GF-D8 (cell line): ENCODE results near the gene CALML3.
"Not testable (repeated sequence)": the region's sequence is repeated elsewhere in the genome, so short reads cannot be mapped to it uniquely, and the experiment has no call there.

ENCODE experiments used
- DNase-seq: peaks from one replicate; lab custom pipeline; 2025; lab: John Stamatoyannopoulos, UW

The CALML3 gene

GRCh38 chr10:5557040-5557721, 32.4 kb downstream of the CALML3 start:
- DNase-seq = no peak

- no peak for DNase-seq
These were observed 33.3 kb downstream of the CALML3 start for GRCh38 chr10:5557799-5558771.

- not testable (repeated sequence) for DNase-seq
These were observed 34.3 kb downstream of the CALML3 start for GRCh38 chr10:5559022-5559421.

GRCh38 chr10:5559642-5560141, 34.9 kb downstream of the CALML3 start:
- no peak for DNase-seq

- no peak for DNase-seq
These were observed 35.5 kb downstream of the CALML3 start for GRCh38 chr10:5560142-5560816.

GRCh38 chr10:5560817-5561703, 36.3 kb downstream of the CALML3 start:
- DNase-seq = no peak

GRCh38 chr10:5561704-5562645, 37.2 kb downstream of the CALML3 start:
- no peak for DNase-seq

- DNase-seq = no peak
These were observed 38.7 kb downstream of the CALML3 start for GRCh38 chr10:5563321-5563961.

GRCh38 chr10:5563991-5564536, 39.3 kb downstream of the CALML3 start:
- no peak for DNase-seq

- no peak for DNase-seq
These were observed 39.9 kb downstream of the CALML3 start for GRCh38 chr10:5564537-5565204.

- no peak for DNase-seq
These were observed 40.4 kb downstream of the CALML3 start for GRCh38 chr10:5565205-5565545.

- no peak for DNase-seq
These were observed 41.2 kb downstream of the CALML3 start for GRCh38 chr10:5565671-5566581.

- DNase-seq = no peak
These were observed 41.9 kb downstream of the CALML3 start for GRCh38 chr10:5566614-5567013.

GRCh38 chr10:5567477-5567876, 42.7 kb downstream of the CALML3 start:
- DNase-seq = no peak

- DNase-seq = no peak
These were observed 44.2 kb downstream of the CALML3 start for GRCh38 chr10:5568984-5569383.

GRCh38 chr10:5569568-5569967, 44.8 kb downstream of the CALML3 start:
- no peak for DNase-seq

- DNase-seq = no peak
These were observed 45.4 kb downstream of the CALML3 start for GRCh38 chr10:5570007-5570655.
